NCI-H1105 (cell line): ENCODE results near the gene KCNK6.

ENCODE experiments used
- DNase-seq: peaks from one replicate; lab custom pipeline; 2025; lab: John Stamatoyannopoulos, UW

KCNK6 gene

DNA sequence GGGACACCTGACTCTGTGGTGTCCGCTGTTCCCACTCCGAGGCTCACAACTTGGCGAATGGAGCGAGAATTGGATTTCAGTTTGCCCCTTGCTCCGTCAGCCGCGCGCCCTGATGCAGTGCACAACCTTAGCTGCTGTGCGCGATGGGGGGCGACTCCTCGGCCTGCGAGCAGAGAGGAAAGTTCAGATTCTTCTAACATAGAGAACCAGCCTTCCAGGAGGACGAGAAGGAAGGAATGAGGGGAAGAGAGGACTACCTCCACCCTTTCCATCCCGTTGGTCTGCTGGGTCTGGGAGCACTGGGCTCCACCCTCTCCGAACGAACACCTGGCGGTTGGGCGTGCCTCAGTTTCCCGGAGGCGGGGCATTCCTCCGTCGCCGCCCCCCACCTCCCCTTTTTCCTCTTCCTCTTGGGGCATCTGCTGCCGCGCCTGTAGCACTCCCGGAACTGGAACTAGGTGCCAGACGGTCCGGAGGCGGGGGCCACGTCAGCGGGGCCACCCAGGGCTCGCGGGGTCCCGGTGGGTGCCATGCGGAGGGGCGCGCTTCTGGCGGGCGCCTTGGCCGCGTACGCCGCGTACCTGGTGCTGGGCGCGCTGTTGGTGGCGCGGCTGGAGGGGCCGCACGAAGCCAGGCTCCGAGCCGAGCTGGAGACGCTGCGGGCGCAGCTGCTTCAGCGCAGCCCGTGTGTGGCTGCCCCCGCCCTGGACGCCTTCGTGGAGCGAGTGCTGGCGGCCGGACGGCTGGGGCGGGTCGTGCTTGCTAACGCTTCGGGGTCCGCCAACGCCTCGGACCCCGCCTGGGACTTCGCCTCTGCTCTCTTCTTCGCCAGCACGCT is at the start of gene KCNK6:
KCNK6 (plus strand) TSS at position 425 of the 838 bp plus-strand sequence; CDS start at position 531, 106 bp downstream.
- no peak for DNase-seq

DNA sequence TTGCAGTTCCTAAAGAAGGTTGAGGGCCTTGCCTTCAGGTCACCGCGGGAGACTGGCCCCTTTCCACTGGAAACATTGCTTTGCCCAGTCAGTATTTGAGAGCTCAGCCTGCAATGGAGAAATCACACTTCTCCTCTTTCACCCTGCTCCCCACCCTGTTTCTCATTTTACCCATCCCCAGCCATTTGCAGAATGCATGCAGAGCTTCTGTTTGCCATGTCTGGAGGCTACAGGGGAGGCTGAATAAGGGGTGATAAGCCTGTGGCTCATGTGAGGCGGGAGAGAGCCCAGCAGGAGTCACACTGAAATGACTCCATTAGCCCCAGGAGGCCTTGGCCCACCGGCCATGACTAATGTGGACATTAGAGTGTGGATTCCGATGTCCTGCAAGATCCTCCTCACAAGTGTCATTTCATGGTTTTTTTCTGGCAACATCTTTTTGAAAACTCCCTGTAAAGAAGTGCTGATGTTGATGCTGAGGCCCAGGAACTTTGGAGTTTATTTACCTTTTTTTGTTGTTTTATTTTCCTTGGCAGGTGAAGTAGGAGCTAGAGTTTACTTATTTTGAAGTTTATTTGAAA is 49.0 kb upstream of the KCNK6 start:
- DNase-seq, result no peak

DNA sequence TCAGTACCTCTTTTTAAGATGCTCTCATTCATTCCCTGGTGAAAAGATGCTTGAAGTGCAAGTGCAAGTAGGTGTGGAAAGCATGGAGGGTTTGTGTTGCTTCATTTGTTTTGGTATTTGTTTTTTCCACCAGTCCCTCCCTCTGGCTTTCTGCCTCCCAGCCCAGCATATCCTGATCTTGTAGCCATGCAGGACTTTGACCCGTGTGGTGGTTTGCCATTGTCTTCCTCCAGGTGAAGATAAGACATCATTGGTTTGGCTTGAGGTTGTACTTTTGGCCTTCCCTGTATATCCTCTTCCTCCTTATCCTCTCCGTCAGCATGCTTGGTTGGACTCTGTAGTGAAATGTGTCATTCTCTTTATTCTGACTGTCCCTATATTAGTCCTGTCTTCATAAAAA is 46.1 kb upstream of the KCNK6 start:
- no peak for DNase-seq

DNA sequence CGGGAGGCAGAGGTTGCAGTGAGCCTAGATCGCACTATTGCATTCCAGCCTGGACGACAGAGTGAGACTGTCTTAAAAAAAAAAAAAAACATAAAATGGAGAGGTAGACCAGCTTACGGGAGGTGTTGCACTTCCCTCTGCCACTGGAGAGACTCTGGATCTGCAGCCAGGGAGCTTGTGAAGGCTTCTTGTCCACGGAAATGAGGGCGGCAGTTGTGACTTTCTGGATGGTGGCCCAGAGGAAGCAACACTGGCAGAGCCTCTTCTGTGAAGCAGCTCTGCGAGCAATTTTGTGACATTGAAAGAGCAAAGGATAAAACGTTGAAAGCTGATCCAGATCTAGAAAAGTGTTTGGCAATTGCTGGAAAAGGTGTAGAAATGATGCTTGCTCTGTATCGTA is 44.9 kb upstream of the KCNK6 start:
- DNase-seq, result no peak

DNA sequence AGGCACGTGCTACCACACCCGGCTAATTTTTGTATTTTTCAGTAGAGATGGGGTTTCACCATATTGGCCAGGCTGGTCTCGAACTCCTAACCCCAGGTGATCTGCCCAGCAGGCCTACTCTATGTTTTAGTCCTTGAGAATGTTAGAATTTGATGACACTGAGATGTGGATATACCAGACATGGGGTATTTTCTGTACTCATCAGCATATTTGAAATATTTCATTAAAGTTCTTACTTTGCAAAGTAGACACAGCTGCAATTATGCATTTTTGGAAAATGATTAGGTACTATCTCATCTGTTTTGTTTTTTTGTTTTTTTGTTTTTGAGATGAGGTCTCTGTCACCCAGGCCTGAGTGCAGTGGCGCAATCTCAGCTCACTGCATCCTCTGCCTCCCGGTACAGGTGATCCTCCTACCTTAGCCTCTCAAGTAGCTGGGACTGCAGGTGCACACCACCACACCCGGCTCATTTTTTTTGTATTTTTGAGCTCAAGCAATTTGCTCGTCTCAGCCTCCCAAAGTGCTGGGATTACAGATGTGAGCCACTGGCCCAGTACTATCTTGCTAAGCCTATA is 42.6 kb upstream of the KCNK6 start:
- no peak for DNase-seq

DNA sequence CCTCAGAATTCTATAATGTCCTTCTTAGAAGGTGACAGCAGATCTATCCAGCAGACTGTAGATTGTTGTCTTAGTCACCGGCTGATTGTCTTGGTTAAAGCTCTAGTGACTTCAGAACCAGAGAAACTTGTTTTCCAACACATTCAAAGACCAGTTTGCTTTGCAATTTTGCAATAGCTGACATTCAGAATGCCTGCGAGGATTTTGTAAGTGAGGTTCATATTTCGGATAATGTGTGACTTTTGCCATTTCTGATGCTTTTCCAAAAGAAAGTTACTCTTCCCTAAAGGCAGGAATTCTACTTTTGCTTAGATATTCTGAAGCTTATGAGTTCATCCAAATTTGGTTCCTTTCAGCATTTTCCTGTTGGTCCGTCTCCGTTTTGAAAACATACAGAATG is 42.1 kb upstream of the KCNK6 start:
- DNase-seq, result no peak

DNA sequence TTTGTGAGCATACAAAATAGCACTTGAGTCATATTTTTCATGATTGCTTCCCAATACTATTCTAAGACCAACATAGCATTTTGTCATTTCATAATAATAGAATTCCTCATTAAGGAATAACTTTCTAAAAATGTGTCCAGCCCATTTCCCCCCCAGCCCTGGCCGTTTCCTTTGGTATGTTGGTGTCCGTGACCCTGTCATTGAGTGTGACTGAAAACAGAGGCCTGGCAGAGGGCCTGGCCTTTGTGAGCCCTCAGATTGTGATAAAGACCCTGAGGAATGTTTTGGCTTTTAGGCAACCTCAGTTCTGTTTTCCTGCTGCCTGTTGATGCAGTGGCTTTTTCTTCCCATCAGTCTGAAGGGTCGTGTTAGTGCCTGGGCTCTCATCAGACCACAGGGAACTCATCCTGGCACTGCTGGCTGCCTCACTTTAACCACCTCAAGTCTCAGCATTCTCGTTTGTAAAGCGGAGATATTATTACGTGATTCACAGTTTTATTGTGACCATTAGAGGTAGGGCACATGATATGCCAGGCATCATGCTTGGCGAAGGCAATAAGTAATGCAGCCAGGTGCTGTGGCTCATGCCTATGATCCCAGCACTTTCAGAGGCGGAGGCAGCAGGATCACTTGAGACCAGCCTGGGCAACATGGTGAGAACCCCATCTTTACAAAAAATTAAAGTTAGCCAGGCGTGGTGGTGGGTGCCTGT is 41.5 kb upstream of the KCNK6 start:
- DNase-seq, result no peak

DNA sequence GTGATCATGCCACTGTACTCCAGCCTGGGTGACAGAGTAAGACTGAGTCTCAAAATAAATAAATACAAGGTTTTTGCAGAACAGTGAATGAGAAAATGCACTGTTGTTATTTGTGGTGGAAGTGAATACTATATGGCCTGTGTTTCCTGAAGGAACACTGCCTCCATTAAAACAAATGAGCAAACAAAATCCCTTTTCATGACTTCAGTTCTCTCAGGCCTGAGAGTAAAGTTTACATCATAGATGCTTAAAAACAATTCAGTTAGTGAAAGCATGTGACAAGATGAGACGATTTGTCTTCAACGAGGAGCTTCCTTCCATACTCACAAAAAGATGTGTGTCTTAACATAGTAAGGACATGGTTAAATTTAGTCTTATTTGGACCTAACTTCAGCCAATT is 40.9 kb upstream of the KCNK6 start:
- DNase-seq, result no peak

DNA sequence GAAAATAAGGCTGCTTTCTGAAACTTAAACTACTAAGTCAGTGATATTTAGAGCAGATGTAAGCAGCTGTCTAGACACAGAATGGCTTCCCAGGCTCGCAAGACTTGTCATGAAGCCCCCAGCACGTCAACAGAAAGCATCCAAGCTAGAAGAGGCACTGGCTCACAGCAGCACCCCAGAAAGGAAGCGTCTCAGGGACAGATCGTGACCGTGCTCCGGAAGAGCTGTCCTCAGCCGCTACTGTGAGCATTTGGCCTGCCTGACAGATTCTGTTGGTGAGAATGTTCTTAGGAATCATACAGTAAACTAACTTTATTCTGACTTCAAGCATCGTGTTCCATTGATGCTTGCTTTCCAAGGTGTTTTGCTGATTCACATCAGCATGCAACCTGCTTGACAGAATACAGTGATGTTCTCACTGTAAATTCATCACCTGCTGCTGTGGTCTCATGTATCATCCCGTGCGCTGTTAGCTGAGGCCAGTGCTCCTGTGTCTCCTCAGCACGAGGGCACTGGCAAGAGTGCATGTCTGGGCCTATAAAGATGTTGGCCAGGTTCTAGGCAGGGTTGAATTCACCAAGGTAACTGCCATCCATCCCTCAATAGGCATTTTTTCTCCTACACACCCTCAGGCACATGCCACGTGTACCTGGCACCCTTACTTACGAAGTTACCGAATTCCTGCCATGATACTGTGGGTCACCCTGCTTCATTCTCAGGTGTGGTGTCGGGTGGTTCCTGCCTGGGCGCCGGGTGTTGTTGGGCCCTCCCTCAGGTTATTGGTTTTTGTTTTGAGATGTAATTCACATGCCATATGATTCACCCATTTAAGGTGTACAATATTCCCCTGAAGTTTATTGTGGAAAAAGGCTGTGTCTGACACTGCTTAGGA is 39.4 kb upstream of the KCNK6 start:
- DNase-seq, result no peak

DNA sequence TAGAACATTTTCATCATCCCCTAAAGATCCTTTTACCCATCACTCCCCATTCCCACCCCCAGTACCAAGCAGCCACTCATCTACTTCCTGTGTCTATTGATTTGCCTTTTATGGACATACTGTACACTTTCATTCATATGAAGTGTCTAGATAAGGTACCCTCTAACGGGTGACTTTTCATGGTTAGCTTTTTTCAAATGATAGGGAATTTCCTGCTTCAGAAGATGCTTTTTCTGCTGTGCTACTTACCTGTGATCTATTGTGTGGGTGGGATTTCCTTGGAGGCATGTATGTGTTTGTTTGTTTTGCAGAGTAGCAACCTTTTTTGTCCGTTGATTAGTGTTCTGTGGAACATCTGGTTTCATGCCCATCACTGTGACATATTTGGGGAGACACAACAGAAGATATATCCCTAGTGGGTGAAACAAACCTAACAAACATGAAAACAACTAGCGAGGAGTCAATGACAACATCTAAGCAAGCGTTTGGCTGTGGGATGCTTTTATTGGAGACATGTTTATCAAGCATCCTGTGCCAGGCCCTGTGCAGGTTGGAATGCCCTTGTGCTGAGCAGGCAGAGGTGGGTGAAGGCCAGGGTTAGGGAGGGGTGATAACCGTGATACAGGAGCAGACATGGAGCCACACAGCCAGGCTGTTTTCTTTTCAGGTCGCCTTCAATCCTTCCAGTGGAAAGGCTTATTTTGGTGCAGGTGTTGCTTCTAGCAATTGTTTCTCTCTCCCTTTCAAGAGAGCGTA is 37.7 kb upstream of the KCNK6 start:
- DNase-seq, result no peak

DNA sequence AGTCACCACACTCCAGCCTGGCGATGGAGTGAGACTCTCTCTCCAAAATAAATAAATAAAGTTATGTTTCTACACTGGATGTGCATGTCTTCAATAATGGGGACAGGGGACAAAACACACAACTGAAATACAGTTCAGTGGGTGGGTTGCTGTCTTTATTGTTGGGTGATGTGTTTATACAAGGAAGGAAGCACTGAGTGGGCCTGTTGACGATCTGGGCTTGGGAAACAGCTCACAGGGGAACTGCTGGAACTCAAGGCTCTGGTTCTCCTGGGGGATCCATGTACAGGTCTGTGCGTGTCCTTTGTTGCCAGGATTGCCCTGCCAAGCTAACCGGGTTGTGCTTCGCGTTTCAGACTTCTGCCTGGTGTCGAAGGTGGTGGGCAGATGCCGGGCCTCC is 36.4 kb upstream of the KCNK6 start:
- no peak for DNase-seq

DNA sequence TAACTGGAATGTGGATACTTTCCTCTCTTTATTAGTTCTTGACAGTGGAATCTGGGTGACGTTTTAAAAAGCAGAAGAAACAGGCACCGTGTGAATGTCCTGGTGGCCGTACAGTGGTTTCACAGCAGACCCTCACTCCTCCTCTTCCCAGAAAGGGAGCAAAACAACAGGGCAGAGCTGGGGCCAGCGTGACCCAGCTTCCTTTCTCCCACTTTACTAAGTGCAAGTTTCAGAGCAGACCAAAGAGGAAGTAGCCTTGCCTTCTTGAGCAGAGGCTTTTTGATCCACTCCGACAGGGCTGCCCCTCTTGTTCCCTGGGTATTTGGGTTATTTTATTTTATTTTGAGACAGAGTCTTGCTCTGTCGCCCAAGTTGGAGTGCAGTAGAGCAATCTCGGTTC is 35.2 kb upstream of the KCNK6 start:
- no peak for DNase-seq

DNA sequence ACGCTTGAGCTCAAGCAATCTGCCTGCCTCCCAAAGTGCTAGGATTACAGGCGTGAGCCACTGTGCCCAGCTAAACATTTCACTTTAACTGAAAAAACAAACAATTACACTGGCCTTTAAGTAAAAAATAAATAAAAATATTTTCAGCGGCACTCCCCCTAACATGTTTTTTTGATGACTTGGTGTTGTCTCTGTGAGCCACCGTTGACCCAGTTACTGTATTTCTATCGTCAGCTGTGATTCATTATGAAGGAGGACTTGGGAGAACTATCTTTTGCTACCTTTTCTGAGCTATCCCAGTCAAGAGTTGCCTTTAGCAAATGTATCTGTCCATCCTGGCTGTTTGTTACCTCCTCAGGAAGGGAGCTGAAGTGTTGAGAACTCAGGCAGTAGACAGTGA is 34.1 kb upstream of the KCNK6 start:
- DNase-seq, result no peak

DNA sequence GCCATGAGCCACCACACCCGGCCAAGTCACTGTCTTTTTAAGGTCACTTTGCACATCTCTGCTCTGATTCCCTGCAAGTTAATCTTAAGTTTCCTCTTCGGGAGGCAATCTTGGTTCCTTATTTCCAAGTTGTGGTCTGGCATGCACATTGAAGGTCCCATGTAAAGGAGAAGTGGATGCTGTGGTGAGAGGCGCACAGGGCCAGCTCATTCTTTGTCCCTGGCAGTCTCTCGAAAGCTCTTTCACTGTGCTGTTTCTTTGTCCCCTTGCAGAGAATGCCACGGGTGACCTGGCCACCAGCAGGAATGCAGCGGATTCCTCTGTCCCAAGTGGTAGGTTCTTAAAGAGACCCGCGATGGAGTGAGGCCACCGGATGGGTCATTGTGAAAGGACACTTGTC is 32.0 kb upstream of the KCNK6 start:
- no peak for DNase-seq

DNA sequence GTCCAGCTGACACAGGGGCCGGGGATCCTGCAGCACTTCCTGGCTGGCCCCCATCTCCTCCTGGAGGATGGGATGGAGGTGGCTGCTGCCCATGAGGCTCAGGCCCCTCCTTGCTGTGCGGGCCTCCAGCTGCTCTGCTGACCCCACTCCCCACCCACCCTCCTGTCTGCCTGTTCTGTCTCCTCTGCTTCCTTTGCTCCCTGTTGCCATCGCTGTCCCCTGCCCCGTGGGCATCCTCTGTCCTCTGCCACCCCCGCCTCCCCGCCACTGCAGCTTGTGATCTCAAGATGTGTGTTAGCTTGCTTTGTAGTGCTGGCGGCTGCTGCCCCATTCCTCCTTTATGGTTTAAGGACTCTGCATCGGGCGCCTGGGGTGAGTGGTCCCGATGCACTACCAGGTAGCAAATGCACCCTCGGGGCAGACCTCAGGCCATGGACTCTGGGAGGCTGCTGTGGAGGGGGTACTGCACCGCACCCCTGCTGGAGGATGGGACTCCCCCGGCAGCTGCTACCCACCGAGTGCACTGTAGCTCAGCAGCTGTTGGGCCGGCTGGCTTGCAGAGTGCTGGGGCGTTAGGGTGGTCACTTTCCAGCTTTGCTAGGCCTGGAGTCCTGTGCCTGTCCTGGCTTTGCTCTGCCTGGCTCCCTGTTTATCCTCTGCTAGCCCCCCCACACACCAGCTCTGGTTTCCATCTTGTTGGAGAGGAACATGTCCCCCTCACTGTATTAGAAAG is 31.4 kb upstream of the KCNK6 start:
- DNase-seq, result no peak

DNA sequence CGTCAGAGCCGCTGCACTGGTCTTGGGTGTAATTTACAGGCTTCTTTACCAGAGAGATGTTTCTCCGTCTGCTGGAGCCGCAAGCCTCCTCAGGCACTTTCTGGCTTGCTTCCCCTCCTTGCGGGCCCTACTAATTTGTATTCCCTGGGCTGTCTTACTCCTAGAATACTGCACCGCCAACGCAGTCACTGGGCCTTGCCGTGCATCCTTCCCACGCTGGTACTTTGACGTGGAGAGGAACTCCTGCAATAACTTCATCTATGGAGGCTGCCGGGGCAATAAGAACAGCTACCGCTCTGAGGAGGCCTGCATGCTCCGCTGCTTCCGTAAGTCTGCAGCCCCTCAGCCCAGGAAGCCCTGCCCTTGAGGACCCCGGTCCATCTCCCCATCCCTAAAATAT is 29.7 kb upstream of the KCNK6 start:
- no peak for DNase-seq

DNA sequence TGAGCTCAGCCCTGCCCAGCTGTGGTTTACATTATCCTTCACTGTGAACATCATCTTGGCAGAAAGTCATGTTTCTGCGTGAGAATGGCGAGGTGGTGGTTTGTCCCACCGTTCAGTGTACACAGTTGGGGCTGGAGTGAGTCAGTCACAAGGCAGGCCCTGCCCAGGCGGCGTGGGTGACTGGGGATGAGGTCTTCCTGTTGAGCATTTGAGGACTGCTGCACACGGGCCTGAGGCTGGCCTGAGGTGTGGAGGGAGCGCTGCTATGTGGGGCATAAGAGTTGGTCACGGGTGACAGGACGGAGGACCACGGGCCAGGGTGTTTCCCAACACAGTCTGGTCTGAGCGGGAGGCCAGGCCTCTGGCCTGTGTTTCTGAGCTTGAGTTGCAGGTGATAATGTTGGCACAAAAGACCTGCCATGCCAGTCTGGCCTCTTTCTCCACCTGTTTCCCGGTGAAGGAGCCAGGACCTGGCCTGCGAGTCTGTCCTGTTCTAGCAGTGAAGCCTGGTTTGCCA is 29.0 kb upstream of the KCNK6 start:
- DNase-seq, result no peak

DNA sequence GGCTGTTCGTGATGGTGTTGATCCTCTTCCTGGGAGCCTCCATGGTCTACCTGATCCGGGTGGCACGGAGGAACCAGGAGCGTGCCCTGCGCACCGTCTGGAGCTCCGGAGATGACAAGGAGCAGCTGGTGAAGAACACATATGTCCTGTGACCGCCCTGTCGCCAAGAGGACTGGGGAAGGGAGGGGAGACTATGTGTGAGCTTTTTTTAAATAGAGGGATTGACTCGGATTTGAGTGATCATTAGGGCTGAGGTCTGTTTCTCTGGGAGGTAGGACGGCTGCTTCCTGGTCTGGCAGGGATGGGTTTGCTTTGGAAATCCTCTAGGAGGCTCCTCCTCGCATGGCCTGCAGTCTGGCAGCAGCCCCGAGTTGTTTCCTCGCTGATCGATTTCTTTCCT is 27.8 kb upstream of the KCNK6 start:
- no peak for DNase-seq

DNA sequence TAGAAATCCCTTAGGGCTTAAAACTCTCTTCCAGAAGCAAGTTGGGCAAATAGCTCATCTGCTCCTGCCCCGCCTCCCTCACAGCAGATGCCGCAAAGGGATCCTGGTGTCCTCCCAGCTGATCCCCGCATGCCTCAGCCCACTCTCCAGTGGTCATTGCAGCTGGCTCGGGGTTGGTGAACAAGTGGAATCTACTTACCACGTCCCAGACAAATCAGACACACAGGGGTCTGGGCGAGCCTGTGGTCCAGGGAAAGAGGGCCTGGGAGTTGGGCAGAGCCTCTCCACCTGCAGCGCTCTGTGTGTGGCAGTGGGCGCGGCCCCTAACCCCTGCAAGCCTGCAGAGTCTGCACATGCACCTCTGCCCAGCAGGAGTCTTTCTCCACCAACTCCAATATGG is 26.4 kb upstream of the KCNK6 start:
- DNase-seq, result no peak

DNA sequence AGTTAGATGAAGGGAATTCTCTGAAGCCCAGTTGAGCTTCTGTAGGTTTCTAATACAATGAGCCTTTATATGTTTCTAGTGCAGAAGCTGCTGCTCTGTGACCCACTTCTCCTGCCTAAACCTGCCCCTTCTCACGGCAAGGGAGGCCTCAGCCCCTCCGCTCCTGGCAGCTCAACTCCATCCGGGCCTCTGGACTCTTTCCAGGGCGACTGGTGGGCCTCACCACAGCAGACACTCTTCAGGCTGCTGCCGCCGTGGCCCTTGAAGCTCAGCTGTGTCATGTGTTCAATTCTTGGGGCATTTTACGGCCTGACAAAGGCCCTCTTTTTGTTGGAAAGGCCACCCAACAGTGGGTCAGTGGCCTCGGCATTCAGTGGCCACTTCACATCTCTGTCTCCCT is 25.6 kb upstream of the KCNK6 start:
- DNase-seq, result no peak
